Fibroblast of the aortic adventitia (primary cell): ENCODE results near the gene DOCK1. TPM values are rescaled to one million over a fixed set of nuclear protein-coding genes. Genes with fewer than 3 reads are reported as not detected.

Experiments used
- DNase-seq: peaks from one replicate; pipeline ENCODE4 v3.0.0-alpha.2; 2010; ENCODE audit warnings: low read depth
- H3K4me3 ChIP-seq: 2 replicates; pipeline ENCODE4 v1.5.1; 2011; ENCODE audit warnings: low read depth, mild to moderate bottlenecking, control low read depth, low read length, moderate library complexity
- CTCF ChIP-seq: IDR thresholded peaks from 2 replicates; pipeline ENCODE4 v1.5.1; 2011; ENCODE audit warnings: mild to moderate bottlenecking, low read length, control low read depth, inconsistent platforms; ENCODE audit not compliant: insufficient read depth
- total RNA-seq: library from RNA; depleted of rRNA; stranded (reverse); fragments of >200 nt; gene quantifications from 2 replicates; pipeline ENCODE4 v1.2.3, GENCODE V29; 2012; ENCODE audit warnings: low replicate concordance

The DOCK1 gene
- total RNA-seq, 1 donor, result 75.2 TPM

GRCh38 chr10:127267442-127267841 is 362.2 kb downstream of the DOCK1 start:
- TF ChIP-seq CTCF, result no peak
- DNase-seq, result no peak
- H3K4me3 ChIP-seq, result no peak overlapping the region

- H3K4me3 ChIP-seq, result no peak overlapping the region
- DNase-seq, result no peak
- TF ChIP-seq CTCF, result no peak
These were observed 366.8 kb downstream of the DOCK1 start for GRCh38 chr10:127272076-127272475.

- DNase-seq, result no peak
- H3K4me3 ChIP-seq, result no peak overlapping the region
- no peak for TF ChIP-seq CTCF
These were observed 370.0 kb downstream of the DOCK1 start for GRCh38 chr10:127275272-127275671.

- no peak for DNase-seq
- no peak for TF ChIP-seq CTCF
- no peak overlapping the region for H3K4me3 ChIP-seq
These were observed 370.7 kb downstream of the DOCK1 start for GRCh38 chr10:127275793-127276450.

- H3K4me3 ChIP-seq, result no peak overlapping the region
- no peak for TF ChIP-seq CTCF
- no peak for DNase-seq
These were observed 371.7 kb downstream of the DOCK1 start for GRCh38 chr10:127276794-127277462.

- H3K4me3 ChIP-seq, result no peak overlapping the region
- DNase-seq, result peak; percentile 33
- no peak for TF ChIP-seq CTCF
These were observed 372.8 kb downstream of the DOCK1 start for GRCh38 chr10:127278001-127278400.

GRCh38 chr10:127279334-127279774 is 374.1 kb downstream of the DOCK1 start:
- no peak for TF ChIP-seq CTCF
- no peak overlapping the region for H3K4me3 ChIP-seq

More at GRCh38 chr10:127279334-127279774, 374.1 kb downstream of the DOCK1 start:
- no peak for DNase-seq
